IMR-90 (cell line): ENCODE measurements around the gene FAM78A. TPM values are rescaled to one million over a fixed set of nuclear protein-coding genes. Genes with fewer than 3 reads are reported as not detected.

Source experiments
- ATAC-seq: fragments of 200-7000 bp; cut with Tn5 transposase; 2 replicates; pipeline ENCODE4 v1.9.1; 2020; ENCODE audit warnings: low read depth, mild to moderate bottlenecking, moderate library complexity
- BruUV-seq: library from RNA; stranded (reverse); fragments of 400-500 nt; replicated peaks from 2 replicates; lab custom pipeline; 2021; lab: Mats Ljungman, UMichigan
- CTCF ChIA-PET: fragments of 300-600 bp; formaldehyde crosslinking; extraction: SDS; loops from one replicate; lab custom pipeline; 2021; ENCODE audit warnings: antibody characterized with exemption; lab: Yijun Ruan, JAX
- POLR2A ChIA-PET: fragments of 300-600 bp; sonication (Branson Sonifier 250); formaldehyde crosslinking; loops from one replicate; lab custom pipeline; 2022; ENCODE audit warnings: antibody characterized with exemption; ENCODE audit not compliant: unreplicated experiment; lab: Charles Lee
- DNase-seq: peaks from one replicate; pipeline ENCODE4 v3.0.0; 2013
- H2AFZ ChIP-seq: replicated peaks from 2 replicates; pipeline ENCODE3; 2013; ENCODE audit warnings: low read length, mild to moderate bottlenecking; ENCODE audit not compliant: poor library complexity
- H2AK5ac ChIP-seq: 2 replicates; pipeline ENCODE4 v1.6.1; 2013; ENCODE audit warnings: low read depth, low read length, inconsistent platforms
- H2AK9ac ChIP-seq: replicated peaks from 2 replicates; pipeline ENCODE3; 2013; ENCODE audit warnings: mild to moderate bottlenecking, low read depth, low read length, moderate library complexity; ENCODE audit not compliant: poor library complexity
- H2BK120ac ChIP-seq: 2 replicates; pipeline ENCODE4 v1.6.1; 2013; ENCODE audit warnings: low read depth, low read length, inconsistent platforms
- H2BK15ac ChIP-seq: 3 replicates; pipeline ENCODE4 v1.6.1; 2013; ENCODE audit warnings: low read depth, low read length, inconsistent platforms
- H2BK20ac ChIP-seq: 2 replicates; pipeline ENCODE4 v1.6.1; 2013; ENCODE audit warnings: low read depth, mild to moderate bottlenecking, inconsistent platforms, low read length, moderate library complexity
- H2BK5ac ChIP-seq: 2 replicates; pipeline ENCODE4 v1.6.1; 2013; ENCODE audit warnings: mild to moderate bottlenecking, low read depth, low read length, inconsistent platforms; ENCODE audit not compliant: poor library complexity, severe bottlenecking
- H3K14ac ChIP-seq: replicated peaks from 2 replicates; pipeline ENCODE4 v1.6.1; 2013; ENCODE audit warnings: low read depth, low read length, inconsistent platforms
- H3K18ac ChIP-seq: 2 replicates; pipeline ENCODE4 v1.6.1; 2013; ENCODE audit warnings: low read depth, low read length, control low read depth
- H3K23ac ChIP-seq: 2 replicates; pipeline ENCODE4 v1.6.1; 2013; ENCODE audit warnings: low read depth, low read length, inconsistent platforms
- H3K27ac ChIP-seq: 2 replicates; pipeline ENCODE4 v1.5.1; 2013; ENCODE audit warnings: mild to moderate bottlenecking, control low read depth, low read length; ENCODE audit not compliant: insufficient read depth
- H3K27me3 ChIP-seq: 2 replicates; pipeline ENCODE4 v1.6.1; 2013; ENCODE audit warnings: low read length; ENCODE audit not compliant: control insufficient read depth, insufficient read depth
- H3K36me3 ChIP-seq: 2 replicates; pipeline ENCODE4 v1.6.1; 2013; ENCODE audit warnings: low read length, mixed read lengths; ENCODE audit not compliant: control insufficient read depth, insufficient read depth
- H3K4ac ChIP-seq: 2 replicates; pipeline ENCODE4 v1.6.1; 2013; ENCODE audit warnings: low read depth, low read length, inconsistent platforms
- H3K4me1 ChIP-seq: 2 replicates; pipeline ENCODE4 v1.6.1; 2013; ENCODE audit warnings: low read length, mixed read lengths; ENCODE audit not compliant: control insufficient read depth, insufficient read depth
- H3K4me2 ChIP-seq: 2 replicates; pipeline ENCODE4 v1.6.1; 2013; ENCODE audit warnings: low read depth, mild to moderate bottlenecking, control low read depth, low read length, moderate library complexity
- H3K4me3 ChIP-seq: 2 replicates; pipeline ENCODE4 v1.5.1; 2013; ENCODE audit warnings: low read depth, mild to moderate bottlenecking, control low read depth, low read length, moderate library complexity; ENCODE audit not compliant: insufficient read depth
- H3K56ac ChIP-seq: 2 replicates; pipeline ENCODE4 v1.6.1; 2013; ENCODE audit warnings: low read length, inconsistent platforms; ENCODE audit not compliant: insufficient read depth; ENCODE audit errors: extremely low read depth
- H3K79me1 ChIP-seq, 2 experiments: 2 replicates each; pipeline ENCODE4 v1.6.1; 2013; ENCODE audit warnings: low read length in 2 of 2, inconsistent platforms in 1 of 2, low read depth in 1 of 2
- H3K9ac ChIP-seq: 2 replicates; pipeline ENCODE4 v1.6.1; 2013; ENCODE audit warnings: low read depth, low read length, control low read depth
- H3K9me1 ChIP-seq: 2 replicates; pipeline ENCODE4 v1.6.1; 2013; ENCODE audit warnings: low read length, inconsistent platforms; ENCODE audit not compliant: insufficient read depth
- H3K9me3 ChIP-seq: 2 replicates; pipeline ENCODE4 v1.6.1; 2013; ENCODE audit warnings: low read length; ENCODE audit not compliant: control insufficient read depth, insufficient read depth
- H4K20me1 ChIP-seq: 2 replicates; pipeline ENCODE4 v1.6.1; 2013; ENCODE audit warnings: low read length, inconsistent platforms; ENCODE audit not compliant: insufficient read depth
- H4K5ac ChIP-seq: 2 replicates; pipeline ENCODE4 v1.6.1; 2013; ENCODE audit warnings: mild to moderate bottlenecking, low read depth, low read length, control low read depth
- H4K8ac ChIP-seq, 2 experiments: 2 replicates each; pipeline ENCODE4 v1.6.1; 2013; ENCODE audit warnings: low read depth in 2 of 2, low read length in 2 of 2, control low read depth in 1 of 2, inconsistent platforms in 1 of 2
- H4K91ac ChIP-seq: 2 replicates; pipeline ENCODE4 v1.6.1; 2013; ENCODE audit warnings: low read depth, low read length, inconsistent platforms; ENCODE audit not compliant: insufficient read depth
- MAZ ChIP-seq: IDR thresholded peaks from 2 replicates; pipeline ENCODE4 v1.6.1; 2012; ENCODE audit warnings: low read depth, mild to moderate bottlenecking, low read length, improper control_type of control experiment, moderate library complexity, borderline replicate concordance
- MXI1 ChIP-seq: IDR thresholded peaks from 2 replicates; pipeline ENCODE4 v1.6.1; 2012; ENCODE audit warnings: low read depth, mild to moderate bottlenecking, low read length, moderate library complexity, borderline replicate concordance
- RAD21 ChIP-seq: IDR thresholded peaks from 2 replicates; pipeline ENCODE4 v1.6.1; 2012; ENCODE audit warnings: low read length, improper control_type of control experiment
- WGBS, 2 experiments: methylation state at CpG; one replicate each; pipeline versions ENCODE4 v1.1.5 to v1.1.7; 2013; ENCODE audit warnings: missing lambda C conversion rate in 2 of 2; ENCODE audit not compliant: insufficient read length in 1 of 2; ENCODE audit errors: extremely low coverage in 2 of 2; 5-methylcytosine and 5-hydroxymethylcytosine counted together
- dilution Hi-C: fragments of 300-500 bp; cut with HindIII; formaldehyde crosslinking; loops from one replicate; pipeline ENCODE4 v1.14.3; 2018; ENCODE audit warnings: low sequenced_read_pairs; ENCODE audit not compliant: unreplicated experiment
- in situ Hi-C: fragments of 300-500 bp; cut with MboI; formaldehyde crosslinking; loops from 3 replicates; pipeline ENCODE4 v1.14.3; 2019; ENCODE audit warnings: low sequenced_read_pairs, inconsistent platforms, mixed read lengths
- intact Hi-C: fragments of 100-400 bp; cut with micrococcal nuclease; formaldehyde crosslinking; loops from 2 replicates; pipeline ENCODE4 v1.10.0; 2022
- polyA plus RNA-seq, 3 experiments: library from polyadenylated mRNA; depleted of rRNA; stranded (reverse); fragments of >200 nt; gene quantifications; 2 replicates each; pipeline ENCODE4 v1.2.3, GENCODE V29; 2012; ENCODE audit warnings: low replicate concordance in 1 of 3
- total RNA-seq: library from RNA; depleted of rRNA; stranded (reverse); fragments of >200 nt; gene quantifications from 2 replicates; pipeline ENCODE4 v1.2.3, GENCODE V29; 2012

Gene FAM78A
- total and polyA plus RNA-seq, 2 of the 4 experiments (the other 2 are of a cell fraction): 0.18 to 0.27 TPM

- dilution Hi-C loops: no loop called here
- H3K4me3 ChIP-seq: no peak overlapping the region
Measured at GRCh38 chr9:131282175-131282574, 5.9 kb upstream of the FAM78A start.

More at GRCh38 chr9:131282175-131282574, 5.9 kb upstream of the FAM78A start:
- Histone ChIP-seq H3K79me1 (no peaks in the 10 kb centered on the region), H3K4ac (no peak overlapping the region), H2BK5ac (no peak overlapping the region), H4K8ac (no peak overlapping the region), H4K5ac (no peak overlapping the region), H3K36me3 (no peaks in the 10 kb centered on the region), H3K4me2 (no peak overlapping the region), H3K56ac (no peak overlapping the region), H2AK9ac (no peak overlapping the region), H3K14ac (no peak overlapping the region), H4K91ac (no peak overlapping the region), H3K9me1 (peaks cover 5% of the 10 kb centered on the region; the same call in 1 of the 2 replicates), H3K27ac (no peak overlapping the region), H4K20me1 (no peaks in the 10 kb centered on the region), H3K9me3 (no peaks in the 10 kb centered on the region), H3K27me3 (peaks cover 60% of the 10 kb centered on the region), H2BK15ac (no peak overlapping the region), H2BK20ac (no peak overlapping the region), H3K18ac (no peak overlapping the region), H2AK5ac (no peak overlapping the region), H2BK120ac (no peak overlapping the region), H2AFZ (peak overlapping the region; percentile 35), H3K23ac (peak overlapping the region; percentile 32; the same call in 1 of the 2 replicates), H3K4me1 (no peaks in the 10 kb centered on the region), H3K9ac (no peak overlapping the region)
- WGBS, 2 experiments: 65% methylated on average over 3 of the region's 4 CpGs; no CpG with 5 or more reads in 1 of the 2 experiments
- TF ChIP-seq MAZ (no peak), MXI1 (no peak), RAD21 (no peak)
- ATAC-seq: no peak
- CTCF ChIA-PET: no interaction called here
- in situ Hi-C loops: no loop called here
- no TSS peak for BruUV-seq
- DNase-seq: no peak
- POLR2A ChIA-PET: no interaction called here
- intact Hi-C loops: no loop called here
